GM18508 (cell line): ENCODE measurements around the gene PPP1R2C.

Experiments
- ATAC-seq: cut with Tn5 transposase; IDR thresholded peaks from one replicate; pipeline ENCODE4 v1.9.1; 2021; ENCODE audit warnings: moderate number of reproducible peaks; ENCODE audit not compliant: insufficient read depth, unreplicated experiment

The PPP1R2C gene

GRCh38 chrX:42778096-42778495 lies at the start of gene PPP1R2C:
Gene PPP1R2C, minus strand, starts transcription at chrX:42778163. Its CDS starts 84 bp downstream, at chrX:42778079.
- ATAC-seq = no peak

GRCh38 chrX:42825201-42825600 lies 47.2 kb upstream of the PPP1R2C start:
- ATAC-seq = no peak

GRCh38 chrX:42824541-42824940 lies 46.6 kb upstream of the PPP1R2C start:
- ATAC-seq = no peak

GRCh38 chrX:42823443-42823842 lies 45.5 kb upstream of the PPP1R2C start:
- no peak for ATAC-seq

GRCh38 chrX:42821803-42822443 lies 44.0 kb upstream of the PPP1R2C start:
- ATAC-seq = no peak

- ATAC-seq = no peak
Observed at GRCh38 chrX:42818151-42818921, 40.4 kb upstream of the PPP1R2C start.

- ATAC-seq = no peak
Observed at GRCh38 chrX:42809569-42809968, 31.6 kb upstream of the PPP1R2C start.

- no peak for ATAC-seq
Observed at GRCh38 chrX:42807393-42807792, 29.4 kb upstream of the PPP1R2C start.

GRCh38 chrX:42804524-42804923 lies 26.6 kb upstream of the PPP1R2C start:
- ATAC-seq = no peak

- no peak for ATAC-seq
Observed at GRCh38 chrX:42803320-42803719, 25.4 kb upstream of the PPP1R2C start.

- no peak for ATAC-seq
Observed at GRCh38 chrX:42797651-42798269, 19.8 kb upstream of the PPP1R2C start.

- ATAC-seq = no peak
Observed at GRCh38 chrX:42783451-42783850, 5.5 kb upstream of the PPP1R2C start.

GRCh38 chrX:42776195-42776594 lies 1.8 kb downstream of the PPP1R2C start:
- no peak for ATAC-seq

- no peak for ATAC-seq
Observed at GRCh38 chrX:42772874-42773273, 5.1 kb downstream of the PPP1R2C start.

GRCh38 chrX:42771506-42772335 lies 6.2 kb downstream of the PPP1R2C start:
- no peak for ATAC-seq

- ATAC-seq = no peak
Observed at GRCh38 chrX:42770566-42770965, 7.4 kb downstream of the PPP1R2C start.

GRCh38 chrX:42759881-42760280 lies 18.1 kb downstream of the PPP1R2C start:
- no peak for ATAC-seq

- no peak for ATAC-seq
Observed at GRCh38 chrX:42755815-42756214, 22.1 kb downstream of the PPP1R2C start.

GRCh38 chrX:42754603-42755002 lies 23.4 kb downstream of the PPP1R2C start:
- ATAC-seq = no peak

- ATAC-seq = no peak
Observed at GRCh38 chrX:42754115-42754514, 23.8 kb downstream of the PPP1R2C start.

- ATAC-seq = no peak
Observed at GRCh38 chrX:42752730-42753129, 25.2 kb downstream of the PPP1R2C start.
